Parathyroid adenoma (tissue), 2 donors: Measurements from ENCODE around the gene IFI27.

ENCODE experiments used
- H2AFZ ChIP-seq: fragments of 300-600 bp; sonication (generic); one replicate; pipeline ENCODE4 v1.7.0; 2017; ENCODE audit warnings: antibody characterized with exemption, mild to moderate bottlenecking
- H3K27ac ChIP-seq: fragments of 300-600 bp; sonication (generic); one replicate; pipeline ENCODE4 v1.7.0; 2017
- H3K27me3 ChIP-seq: fragments of 300-600 bp; sonication (generic); one replicate; pipeline ENCODE4 v1.7.0; 2017; ENCODE audit warnings: low read length; ENCODE audit not compliant: control insufficient read depth, insufficient read depth
- H3K36me3 ChIP-seq: fragments of 300-600 bp; sonication (generic); one replicate; pipeline ENCODE4 v1.7.0; 2017; ENCODE audit warnings: low read length; ENCODE audit not compliant: control insufficient read depth, insufficient read depth
- H3K4me1 ChIP-seq: fragments of 300-600 bp; sonication (generic); one replicate; pipeline ENCODE4 v1.7.0; 2017; ENCODE audit warnings: control low read depth
- H3K4me2 ChIP-seq: fragments of 300-600 bp; sonication (generic); one replicate; pipeline ENCODE4 v1.7.0; 2017; ENCODE audit warnings: low read length
- H3K4me3 ChIP-seq: fragments of 300-600 bp; sonication (generic); one replicate; pipeline ENCODE4 v1.7.0; 2017; ENCODE audit warnings: low read depth, low read length
- H3K79me2 ChIP-seq: fragments of 300-600 bp; sonication (generic); one replicate; pipeline ENCODE4 v1.7.0; 2017; ENCODE audit warnings: control low read depth
- H3K9ac ChIP-seq: fragments of 300-600 bp; sonication (generic); one replicate; pipeline ENCODE4 v1.7.0; 2017; ENCODE audit warnings: mild to moderate bottlenecking
- H3K9me3 ChIP-seq: fragments of 300-600 bp; sonication (generic); one replicate; pipeline ENCODE4 v1.7.0; 2017; ENCODE audit warnings: low read length; ENCODE audit not compliant: control insufficient read depth
- TF ChIP-seq, protein P1 (sequence below): fragments of 300-600 bp; sonication (generic); IDR thresholded peaks from one replicate; pipeline ENCODE4 v1.7.0; 2017; ENCODE audit warnings: antibody characterized with exemption, mild to moderate bottlenecking
- donor health status: primary hyperparathyroidism.

The IFI27 gene

DNA sequence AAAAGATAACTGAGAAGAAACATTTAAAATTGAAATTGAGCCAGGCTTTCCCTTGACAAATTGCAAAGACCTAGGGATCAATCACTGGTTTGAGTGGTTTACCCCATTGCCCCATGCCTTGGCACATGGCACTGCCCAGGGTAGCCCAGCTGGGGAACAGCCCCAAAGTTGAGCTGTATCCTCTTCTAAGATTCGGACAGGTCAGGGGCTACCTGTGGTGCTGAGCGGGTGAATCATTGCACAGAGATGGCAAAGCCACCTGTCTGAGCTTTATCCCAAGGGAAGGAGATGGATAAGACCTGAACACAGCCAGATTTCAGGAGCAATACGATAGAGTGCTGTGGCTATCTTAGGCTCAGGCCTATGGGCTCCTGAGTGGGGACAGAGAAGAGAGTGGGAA lies 11.9 kb downstream of the IFI27 start:
- Histone ChIP-seq H3K27ac (no peak overlapping the region), H3K9ac (no peak overlapping the region), H3K4me2 (no peak overlapping the region), H3K27me3 (no peaks in the 10 kb centered on the region), H2AFZ (no peak overlapping the region), H3K36me3 (no peaks in the 10 kb centered on the region), H3K4me1 (no peaks in the 10 kb centered on the region), H3K9me3 (no peaks in the 10 kb centered on the region), H3K4me3 (no peak overlapping the region), H3K79me2 (no peaks in the 10 kb centered on the region)
- TF ChIP-seq, protein P1, sequence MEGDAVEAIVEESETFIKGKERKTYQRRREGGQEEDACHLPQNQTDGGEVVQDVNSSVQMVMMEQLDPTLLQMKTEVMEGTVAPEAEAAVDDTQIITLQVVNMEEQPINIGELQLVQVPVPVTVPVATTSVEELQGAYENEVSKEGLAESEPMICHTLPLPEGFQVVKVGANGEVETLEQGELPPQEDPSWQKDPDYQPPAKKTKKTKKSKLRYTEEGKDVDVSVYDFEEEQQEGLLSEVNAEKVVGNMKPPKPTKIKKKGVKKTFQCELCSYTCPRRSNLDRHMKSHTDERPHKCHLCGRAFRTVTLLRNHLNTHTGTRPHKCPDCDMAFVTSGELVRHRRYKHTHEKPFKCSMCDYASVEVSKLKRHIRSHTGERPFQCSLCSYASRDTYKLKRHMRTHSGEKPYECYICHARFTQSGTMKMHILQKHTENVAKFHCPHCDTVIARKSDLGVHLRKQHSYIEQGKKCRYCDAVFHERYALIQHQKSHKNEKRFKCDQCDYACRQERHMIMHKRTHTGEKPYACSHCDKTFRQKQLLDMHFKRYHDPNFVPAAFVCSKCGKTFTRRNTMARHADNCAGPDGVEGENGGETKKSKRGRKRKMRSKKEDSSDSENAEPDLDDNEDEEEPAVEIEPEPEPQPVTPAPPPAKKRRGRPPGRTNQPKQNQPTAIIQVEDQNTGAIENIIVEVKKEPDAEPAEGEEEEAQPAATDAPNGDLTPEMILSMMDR = no peak

GRCh38 chr14:94123296-94123695 lies 12.8 kb downstream of the IFI27 start:
- Histone ChIP-seq H3K36me3 (no peaks in the 10 kb centered on the region), H3K9ac (no peak overlapping the region)

GRCh38 chr14:94123868-94124267 lies 13.3 kb downstream of the IFI27 start:
- H3K27me3 ChIP-seq = no peaks in the 10 kb centered on the region
- H3K36me3 ChIP-seq = no peaks in the 10 kb centered on the region
- H3K9me3 ChIP-seq = no peaks in the 10 kb centered on the region
- no peak overlapping the region for H3K27ac ChIP-seq
- TF ChIP-seq, protein P1 = no peak
- H3K4me2 ChIP-seq = no peak overlapping the region
- H3K4me1 ChIP-seq = no peaks in the 10 kb centered on the region
- no peaks in the 10 kb centered on the region for H3K79me2 ChIP-seq
- H3K9ac ChIP-seq = no peak overlapping the region
- H2AFZ ChIP-seq = no peak overlapping the region
- no peak overlapping the region for H3K4me3 ChIP-seq

More at GRCh38 chr14:94123296-94123695, 12.8 kb downstream of the IFI27 start:
- Histone ChIP-seq H3K4me1 (no peaks in the 10 kb centered on the region), H3K9me3 (no peaks in the 10 kb centered on the region), H3K4me3 (no peak overlapping the region), H2AFZ (no peak overlapping the region), H3K27ac (no peak overlapping the region), H3K4me2 (no peak overlapping the region), H3K27me3 (no peaks in the 10 kb centered on the region), H3K79me2 (no peaks in the 10 kb centered on the region)
- TF ChIP-seq, protein P1 = no peak

GRCh38 chr14:94124582-94125377 lies 14.2 kb downstream of the IFI27 start:
- H3K4me2 ChIP-seq = no peak overlapping the region
- H3K4me3 ChIP-seq = no peak overlapping the region
- no peaks in the 10 kb centered on the region for H3K27me3 ChIP-seq
- H3K4me1 ChIP-seq = no peaks in the 10 kb centered on the region
- no peaks in the 10 kb centered on the region for H3K79me2 ChIP-seq
- H3K27ac ChIP-seq = no peak overlapping the region
- H3K9ac ChIP-seq = no peak overlapping the region
- H3K9me3 ChIP-seq = no peaks in the 10 kb centered on the region
- TF ChIP-seq, protein P1 = no peak
- H2AFZ ChIP-seq = no peak overlapping the region
- H3K36me3 ChIP-seq = no peaks in the 10 kb centered on the region
